Transverse colon (tissue), 4 donors: ENCODE results near the gene EIF2S3B. TPM values are rescaled to one million over a fixed set of nuclear protein-coding genes. Genes with fewer than 3 reads are reported as not detected.

ENCODE experiments used
- DNase-seq: peaks from one replicate; pipeline ENCODE4 v3.0.0-alpha.2; 2019
- H3K27ac ChIP-seq, 4 donors: fragments of 200-600 bp; sonication (generic); 2 replicates each; pipeline ENCODE4 v1.5.1; 2016 to 2018; ENCODE audit warnings: inconsistent platforms in 4 of 4
- H3K27me3 ChIP-seq: fragments of 200-600 bp; sonication (generic); 2 replicates; pipeline ENCODE4 v1.5.1; 2017; ENCODE audit warnings: inconsistent platforms
- H3K36me3 ChIP-seq, 4 donors: fragments of 200-600 bp; sonication (generic); 2 replicates each; pipeline ENCODE4 v1.5.1; 2017 to 2019; ENCODE audit warnings: inconsistent platforms in 4 of 4
- H3K4me1 ChIP-seq, 4 donors: fragments of 200-600 bp; sonication (generic); 2 replicates each; pipeline ENCODE4 v1.5.1; 2017 to 2020; ENCODE audit warnings: inconsistent platforms in 4 of 4
- H3K4me3 ChIP-seq, 4 donors: fragments of 200-600 bp; sonication (generic); 1 replicate in 1 of 4; 2 replicates in 3 of 4; pipeline versions ENCODE4 v1.5.1 to v1.6.1; 2017 to 2019; ENCODE audit warnings: inconsistent platforms in 4 of 4
- H3K9me3 ChIP-seq, 2 donors: fragments of 200-600 bp; sonication (generic); 2 replicates each; pipeline ENCODE4 v1.5.1; 2017 to 2019; ENCODE audit warnings: inconsistent platforms in 2 of 2
- CTCF ChIP-seq, 5 experiments: fragments of 200-600 bp in 3 of 5; fragments of 450-650 bp in 2 of 5; sonication (generic) in 3 of 5; IDR thresholded peaks; 1 replicate in 2 of 5; 2 replicates in 3 of 5; pipeline ENCODE4 v1.5.1; 2016 to 2017; ENCODE audit warnings: antibody characterized with exemption in 5 of 5, inconsistent platforms in 3 of 5, mild to moderate bottlenecking in 2 of 5, moderate library complexity in 1 of 5
- EP300 ChIP-seq: sonication (generic); formaldehyde crosslinking; IDR thresholded peaks from one replicate; pipeline ENCODE4 v1.6.1; 2017; ENCODE audit warnings: antibody characterized with exemption, low read depth
- POLR2A ChIP-seq: fragments of 450-650 bp; IDR thresholded peaks from one replicate; pipeline ENCODE4 v1.6.1; 2016; ENCODE audit warnings: antibody characterized with exemption, mild to moderate bottlenecking, moderate library complexity
- POLR2AphosphoS5 ChIP-seq, 3 donors: sonication (generic); formaldehyde crosslinking; IDR thresholded peaks; one replicate each; pipeline ENCODE4 v1.6.1; 2016; ENCODE audit warnings: antibody characterized with exemption in 3 of 3
- WGBS, 2 donors: methylation state at CpG; one replicate each; pipeline ENCODE4 v1.1.5; 2018; ENCODE audit warnings: low coverage in 1 of 2; 5-methylcytosine and 5-hydroxymethylcytosine counted together
- in situ Hi-C, 4 donors: fragments of 200-750 bp; cut with MboI; loops; one replicate each; pipeline versions ENCODE4 v1.15.0 to v1.15.1; 2017; ENCODE audit warnings: low sequenced_read_pairs in 3 of 4, low pct_ligation_motif_present in 1 of 4, low pct_unique_long_range_greater_than_20kb in 1 of 4
- intact Hi-C: fragments of 100-400 bp; cut with DNase I; formaldehyde crosslinking; loops from one replicate; pipeline ENCODE4 v1.15.1; 2023; ENCODE audit warnings: low total_unique reads
- small RNA-seq, 4 donors: library from RNA; depleted of rRNA; stranded (forward); fragments of <200 nt; gene quantifications; one replicate each; pipeline ENCODE3, GENCODE V24; 2016
- total RNA-seq, 4 donors: library from RNA; depleted of rRNA; stranded (reverse); fragments of >200 nt; gene quantifications; one replicate each; pipeline ENCODE4 v1.1.0, GENCODE V29; 2016

The EIF2S3B gene
- total RNA-seq, 4 donors from 2014 or later, result 0.41 TPM; not detected in 3

- 52 to 61% methylated on average over 2 of the region's 2 CpGs for WGBS, 2 donors
Measured at GRCh38 chr12:10557766-10558165, 52.1 kb downstream of the EIF2S3B start.

More at GRCh38 chr12:10557766-10558165, 52.1 kb downstream of the EIF2S3B start:
- Histone ChIP-seq H3K9me3 (no peaks in the 10 kb centered on the region), H3K36me3 (no peaks in the 10 kb centered on the region), H3K4me1 (no peaks in the 10 kb centered on the region), H3K27me3 (no peaks in the 10 kb centered on the region), H3K4me3 (no peak overlapping the region), H3K27ac (no peak overlapping the region)
- TF ChIP-seq POLR2A, result no peak
- no peak for TF ChIP-seq CTCF (IDR thresholded peaks at IDR 0.05)
- TF ChIP-seq POLR2AphosphoS5 (IDR thresholded peaks at IDR 0.05), result no peak
- no peak for TF ChIP-seq EP300
- no peak for DNase-seq
- intact Hi-C loops (no loop called here), in situ Hi-C loops (loop anchor here (10.0 to 25.0 kb wide), 4 partner anchors 220 to 320 kb away; partner anchors contain the start of gene KLRD1 (in 1 of the 4))

Small RNA genes lying within 50 kb of the gene (small RNA-seq; reads per million reads assigned to genes)
- gene SLC25A39P2, result 0 reads per million in 4 donors

Other genes with a start within 250 kb of the EIF2S3B start
- gene KLRD1, start 198.0 kb upstream of the EIF2S3B start, total RNA-seq, result 1 to 10 TPM in 3 of 4 donors, under 1 TPM in 1; 0.20 to 8.6 (median 2.6) TPM
- 1 to 10 TPM in 3 of 4 donors, not detected in 1; 4.9 to 5.4 (median 5.0) TPM for gene KLRK1, start 115.8 kb upstream of the EIF2S3B start, total RNA-seq
- 1 to 10 TPM in 2 of 4 donors, not detected in 2; 1.4 to 2.2 TPM for gene KLRC4, start 96.1 kb upstream of the EIF2S3B start, total RNA-seq
- not detected for gene KLRC3, start 85.3 kb upstream of the EIF2S3B start, total RNA-seq
- gene KLRC2, start 69.9 kb upstream of the EIF2S3B start, total RNA-seq, result 1 to 10 TPM in 2 of 4 donors, under 1 TPM in 1, not detected in 1; 0.80 to 6.8 (median 4.0) TPM
- gene KLRC1, start 52.5 kb upstream of the EIF2S3B start, total RNA-seq, result 1 to 10 TPM in 2 of 4 donors, not detected in 2; 1.4 to 2.6 TPM
- gene MAGOHB, start 107.7 kb downstream of the EIF2S3B start, total RNA-seq, result 1 to 10 TPM in 2 of 4 donors, under 1 TPM in 1, not detected in 1; 0.75 to 9.7 (median 8.1) TPM
- 10 to 100 TPM in 3 of 4 donors, 1 to 10 TPM in 1; 8.4 to 41.6 (median 19.2) TPM for gene STYK1, start 168.2 kb downstream of the EIF2S3B start, total RNA-seq
- gene YBX3, start 217.4 kb downstream of the EIF2S3B start, total RNA-seq, result 100 to 1,000 TPM; 137 to 537 (median 236) TPM